HG03565 (cell line): ENCODE measurements around the gene ZNF629.

Experiments used
- ATAC-seq: cut with Tn5 transposase; IDR thresholded peaks from one replicate; pipeline ENCODE4 v1.9.1; 2021; ENCODE audit warnings: mild to moderate bottlenecking, moderate library complexity; ENCODE audit not compliant: unreplicated experiment

ZNF629 gene

DNA sequence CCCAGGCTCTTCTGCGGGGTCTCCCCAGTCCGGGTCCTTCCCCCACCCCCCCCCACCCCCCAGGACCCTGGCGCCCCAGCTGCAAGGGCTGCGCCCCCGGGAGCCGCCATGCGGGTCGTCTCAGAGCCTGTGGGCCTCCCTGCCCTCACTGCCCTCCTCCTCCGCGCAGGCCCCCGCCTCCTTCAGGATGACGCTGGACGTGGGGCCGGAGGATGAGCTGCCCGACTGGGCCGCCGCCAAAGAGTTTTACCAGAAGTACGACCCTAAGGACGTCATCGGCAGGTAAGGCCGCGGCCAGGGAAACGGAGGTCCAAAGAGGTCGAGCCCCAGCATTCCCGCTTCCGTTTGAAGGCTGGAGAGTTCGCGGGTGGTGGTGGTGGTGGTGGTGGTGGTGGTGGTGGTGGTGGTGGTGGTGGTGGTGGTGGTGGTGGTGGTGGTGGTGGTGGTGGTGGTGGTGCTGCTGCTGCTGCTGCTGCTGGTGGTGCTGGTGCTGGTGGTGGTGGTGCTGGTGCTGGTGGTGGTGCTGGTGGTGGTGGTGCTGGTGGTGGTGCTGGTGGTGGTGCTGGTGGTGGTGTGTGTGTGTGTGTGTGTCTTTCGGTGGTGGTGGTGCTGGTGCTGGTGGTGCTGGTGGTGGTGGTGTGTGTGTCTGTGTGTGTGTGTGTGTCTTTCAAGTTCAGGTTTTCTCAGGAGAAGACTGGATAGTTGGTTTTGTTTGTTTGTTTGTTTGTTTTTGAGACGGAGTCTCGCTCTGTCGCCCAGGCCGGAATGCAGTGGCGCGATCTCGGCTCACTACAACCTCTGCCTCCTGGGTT is 38.2 kb downstream of the ZNF629 start:
- no peak for ATAC-seq

DNA sequence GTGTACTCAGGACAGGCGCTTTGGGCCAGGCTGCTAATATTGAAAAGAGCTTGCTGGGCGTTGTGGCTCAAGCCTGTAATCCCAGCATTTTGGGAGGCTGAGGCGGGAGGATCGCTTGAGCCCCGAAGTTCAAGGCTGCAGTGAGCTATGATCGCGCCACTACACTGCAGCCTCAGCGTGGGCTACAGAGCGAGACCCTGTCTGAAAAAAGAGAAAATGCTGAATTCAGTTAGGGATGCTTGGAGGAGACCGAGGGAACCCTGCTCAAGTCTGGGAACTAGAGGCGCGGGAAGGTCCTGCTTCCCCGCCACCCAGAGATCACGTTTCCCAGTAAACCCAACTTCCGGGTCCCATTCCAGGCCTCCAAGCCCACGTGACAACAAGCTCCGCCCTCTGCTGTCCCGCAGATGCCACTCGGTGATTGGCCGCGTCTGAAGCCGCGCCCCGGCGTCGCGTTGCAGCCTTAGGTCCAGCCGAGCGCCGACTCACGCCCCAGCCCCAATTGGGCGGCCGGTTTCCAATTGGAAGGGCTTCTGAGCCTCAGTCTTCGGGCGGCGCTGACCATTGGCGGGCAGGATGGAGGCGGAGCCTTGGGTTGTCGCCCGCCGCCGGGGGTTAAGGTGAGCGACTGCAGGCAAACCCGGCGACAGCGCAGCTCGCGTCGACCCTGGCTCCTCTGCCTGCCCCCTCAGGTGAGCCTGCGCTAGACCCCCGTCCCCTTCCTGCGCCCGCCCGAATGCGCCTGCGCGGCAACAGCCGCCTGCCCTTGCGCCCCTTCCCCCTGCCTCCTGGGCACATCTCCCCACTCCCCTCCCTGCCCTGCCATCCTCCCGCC is 39.0 kb downstream of the ZNF629 start, which contains the start of gene PHKG2:
Gene PHKG2 (plus strand): TSS at position 627 of the 835 bp plus-strand sequence. CDS start 396 bp downstream, outside the sequence.
- ATAC-seq: peak; percentile 94

- ATAC-seq: no peak
Observed at GRCh38 chr16:30747331-30747730, 39.7 kb downstream of the ZNF629 start.

- no peak for ATAC-seq
Observed at GRCh38 chr16:30746638-30747175, 40.3 kb downstream of the ZNF629 start.

GRCh38 chr16:30745082-30745481 is 41.9 kb downstream of the ZNF629 start:
- no peak for ATAC-seq

- ATAC-seq: no peak
Observed at GRCh38 chr16:30744183-30744582, 42.8 kb downstream of the ZNF629 start.

- no peak for ATAC-seq
Observed at GRCh38 chr16:30743716-30744115, 43.3 kb downstream of the ZNF629 start.

- no peak for ATAC-seq
Observed at GRCh38 chr16:30741461-30741914, 45.5 kb downstream of the ZNF629 start.

GRCh38 chr16:30740364-30741251 is 46.4 kb downstream of the ZNF629 start:
- ATAC-seq: no peak

- no peak for ATAC-seq
Observed at GRCh38 chr16:30738984-30739951, 47.7 kb downstream of the ZNF629 start.

GRCh38 chr16:30737794-30738648 is 49.0 kb downstream of the ZNF629 start:
- no peak for ATAC-seq

DNA sequence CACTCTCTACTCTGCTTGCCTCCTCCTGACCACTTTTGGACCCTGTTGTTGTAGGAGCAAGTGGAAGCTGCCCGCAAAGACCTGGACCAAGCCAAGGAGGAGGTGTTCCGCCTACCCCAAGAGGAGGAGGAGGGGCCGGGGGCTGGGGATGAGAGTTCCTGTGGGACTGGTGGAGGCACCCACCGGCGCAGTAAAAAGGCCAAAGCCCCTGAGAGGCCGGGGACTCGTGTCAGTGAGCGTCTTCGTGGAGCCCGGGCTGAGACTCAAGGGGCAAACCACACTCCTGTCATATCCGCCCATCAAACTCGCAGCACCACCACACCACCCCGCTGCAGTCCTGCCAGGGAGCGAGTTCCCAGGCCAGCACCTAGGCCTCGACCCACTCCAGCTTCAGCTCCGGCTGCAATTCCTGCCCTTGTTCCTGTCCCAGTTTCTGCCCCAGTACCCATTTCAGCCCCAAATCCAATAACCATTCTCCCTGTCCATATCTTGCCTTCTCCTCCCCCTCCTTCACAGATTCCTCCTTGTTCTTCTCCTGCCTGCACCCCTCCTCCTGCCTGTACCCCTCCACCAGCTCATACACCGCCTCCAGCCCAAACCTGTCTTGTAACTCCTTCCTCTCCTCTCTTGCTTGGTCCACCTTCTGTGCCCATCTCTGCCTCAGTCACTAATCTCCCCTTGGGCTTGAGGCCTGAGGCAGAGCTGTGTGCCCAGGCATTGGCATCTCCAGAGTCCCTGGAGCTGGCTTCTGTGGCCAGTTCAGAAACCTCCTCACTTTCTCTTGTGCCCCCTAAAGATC is 49.8 kb downstream of the ZNF629 start:
- no peak for ATAC-seq

DNA sequence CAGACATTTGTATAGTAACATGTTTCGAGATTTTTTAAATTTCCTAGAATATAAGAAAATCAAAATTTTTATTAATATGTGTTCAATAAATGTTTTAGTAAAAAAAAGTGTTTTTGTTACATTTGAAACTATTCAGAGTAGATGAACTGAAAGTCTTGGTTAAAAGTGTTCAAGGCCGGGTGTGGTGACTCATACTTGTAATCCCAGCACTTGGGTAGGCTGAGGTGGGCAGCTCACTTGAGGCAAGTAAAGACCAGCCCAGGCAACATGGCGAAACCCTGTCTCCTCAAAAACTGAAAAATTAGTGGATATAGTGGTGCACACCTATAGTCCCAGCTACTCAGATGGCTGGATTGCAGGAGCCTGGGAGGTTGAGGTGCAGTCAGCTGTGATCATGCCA is 55.6 kb downstream of the ZNF629 start:
- ATAC-seq: no peak

GRCh38 chr16:30728899-30729672 is 57.9 kb downstream of the ZNF629 start:
- ATAC-seq: no peak
